ENCODE results near the gene GIMAP6. TPM values are rescaled to one million over a fixed set of nuclear protein-coding genes. Genes with fewer than 3 reads are reported as not detected.

The GIMAP6 gene
- total RNA-seq, 4 donors from 2014 or later: 14.4 to 68.8 (median 29.4) TPM

- peaks cover 0 to 10% (median 2%) of the 10 kb centered on the region in 4 donors for H3K9me3 ChIP-seq
- no peaks in the 10 kb centered on the region for H3K27me3 ChIP-seq
- no peaks in the 10 kb centered on the region for H3K4me1 ChIP-seq
- TF ChIP-seq POLR2A (IDR thresholded peaks at IDR 0.05) (no peak), EP300 (IDR thresholded peaks at IDR 0.05) (no peak)
- TF ChIP-seq, protein P1, sequence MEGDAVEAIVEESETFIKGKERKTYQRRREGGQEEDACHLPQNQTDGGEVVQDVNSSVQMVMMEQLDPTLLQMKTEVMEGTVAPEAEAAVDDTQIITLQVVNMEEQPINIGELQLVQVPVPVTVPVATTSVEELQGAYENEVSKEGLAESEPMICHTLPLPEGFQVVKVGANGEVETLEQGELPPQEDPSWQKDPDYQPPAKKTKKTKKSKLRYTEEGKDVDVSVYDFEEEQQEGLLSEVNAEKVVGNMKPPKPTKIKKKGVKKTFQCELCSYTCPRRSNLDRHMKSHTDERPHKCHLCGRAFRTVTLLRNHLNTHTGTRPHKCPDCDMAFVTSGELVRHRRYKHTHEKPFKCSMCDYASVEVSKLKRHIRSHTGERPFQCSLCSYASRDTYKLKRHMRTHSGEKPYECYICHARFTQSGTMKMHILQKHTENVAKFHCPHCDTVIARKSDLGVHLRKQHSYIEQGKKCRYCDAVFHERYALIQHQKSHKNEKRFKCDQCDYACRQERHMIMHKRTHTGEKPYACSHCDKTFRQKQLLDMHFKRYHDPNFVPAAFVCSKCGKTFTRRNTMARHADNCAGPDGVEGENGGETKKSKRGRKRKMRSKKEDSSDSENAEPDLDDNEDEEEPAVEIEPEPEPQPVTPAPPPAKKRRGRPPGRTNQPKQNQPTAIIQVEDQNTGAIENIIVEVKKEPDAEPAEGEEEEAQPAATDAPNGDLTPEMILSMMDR (IDR thresholded peaks at IDR 0.05): no peak
- no peak for DNase-seq (ENCODE audit: low spot score in 2 of 2)
- H3K36me3 ChIP-seq: no peaks in the 10 kb centered on the region
- 78 to 88% methylated on average over 5 of the region's 5 CpGs for WGBS, 2 donors
- no peak overlapping the region for H3K27ac ChIP-seq
- no peak overlapping the region for H3K4me3 ChIP-seq
Observed at GRCh38 chr7:150642926-150643325, 10.7 kb upstream of the GIMAP6 start.

GRCh38 chr7:150641854-150642253, 9.7 kb upstream of the GIMAP6 start:
- Histone ChIP-seq H3K27ac (no peak overlapping the region), H3K9me3 (peaks cover 0 to 10% (median 2%) of the 10 kb centered on the region in 4 donors), H3K36me3 (no peaks in the 10 kb centered on the region), H3K4me3 (no peak overlapping the region), H3K4me1 (no peaks in the 10 kb centered on the region), H3K27me3 (no peaks in the 10 kb centered on the region)
- no peak for DNase-seq (ENCODE audit: low spot score in 2 of 2)
- no peak for TF ChIP-seq EP300 (IDR thresholded peaks at IDR 0.05)
- TF ChIP-seq, protein P1 (IDR thresholded peaks at IDR 0.05): no peak

DNA sequence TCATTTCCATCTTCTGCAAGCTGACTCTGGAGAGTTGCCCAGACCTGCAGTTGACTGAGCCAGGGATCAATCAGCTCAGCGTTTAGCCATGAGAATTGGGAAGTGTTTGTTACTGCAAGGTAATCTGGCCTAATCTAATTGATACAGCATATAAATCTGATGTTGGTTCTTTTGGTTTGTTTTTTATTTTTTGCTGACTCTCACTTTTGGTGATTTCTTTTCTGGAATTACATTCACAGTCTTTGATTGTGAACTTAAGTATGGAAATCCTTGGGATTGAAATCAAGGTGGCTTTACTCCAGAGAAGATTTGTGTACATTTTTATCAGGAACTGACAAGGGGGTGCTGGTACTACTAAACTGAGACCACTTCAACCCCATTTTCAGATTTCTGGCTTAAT, 1.7 kb upstream of the GIMAP6 start:
- Histone ChIP-seq H3K36me3 (no peaks in the 10 kb centered on the region), H3K27me3 (no peaks in the 10 kb centered on the region), H3K4me1 (no peaks in the 10 kb centered on the region), H3K4me3 (no peak overlapping the region), H3K9me3 (peaks cover 0 to 7% (median under 1%) of the 10 kb centered on the region in 4 donors), H3K27ac (no peak overlapping the region)
- DNase-seq (ENCODE audit: low spot score in 2 of 2): no peak
- TF ChIP-seq, protein P1 (IDR thresholded peaks at IDR 0.05): no peak
- TF ChIP-seq POLR2A (IDR thresholded peaks at IDR 0.05) (no peak), EP300 (IDR thresholded peaks at IDR 0.05) (no peak)
- WGBS, 2 donors: 70 to 87% methylated on average over 1 of the region's 1 CpG

GRCh38 chr7:150631084-150631826, 930 bp downstream of the GIMAP6 start:
- peak overlapping the region in 3 of 4 donors; percentile 13 to 76 (median 45) for H3K27ac ChIP-seq
- TF ChIP-seq, protein P1 (IDR thresholded peaks at IDR 0.05): no peak
- peak in 1 of 2 donors; percentile 35 for TF ChIP-seq EP300 (IDR thresholded peaks at IDR 0.05)

GRCh38 chr7:150629347-150629746, 2.8 kb downstream of the GIMAP6 start:
- no peak for DNase-seq (ENCODE audit: low spot score in 2 of 2)
- H3K4me3 ChIP-seq: no peak overlapping the region

More at GRCh38 chr7:150631084-150631826, 930 bp downstream of the GIMAP6 start:
- DNase-seq (ENCODE audit: low spot score in 2 of 2): no peak
- WGBS, 2 donors: 71 to 74% methylated on average over 8 of the region's 8 CpGs
- H3K4me1 ChIP-seq: no peaks in the 10 kb centered on the region
- no peaks in the 10 kb centered on the region for H3K9me3 ChIP-seq
- peak overlapping the region in 3 of 4 donors; percentile 11 to 42 (median 41) for H3K4me3 ChIP-seq
- H3K36me3 ChIP-seq: peaks cover 0 to 7% (median 0%) of the 10 kb centered on the region in 3 donors
- H3K27me3 ChIP-seq: no peaks in the 10 kb centered on the region

More at GRCh38 chr7:150629347-150629746, 2.8 kb downstream of the GIMAP6 start:
- Histone ChIP-seq H3K36me3 (peaks cover 0 to 7% (median 0%) of the 10 kb centered on the region in 3 donors), H3K9me3 (no peaks in the 10 kb centered on the region), H3K4me1 (no peaks in the 10 kb centered on the region), H3K27me3 (no peaks in the 10 kb centered on the region), H3K27ac (peak overlapping the region in 1 of 4 donors; percentile 76)
- peak; percentile 30 to 65 for TF ChIP-seq EP300 (IDR thresholded peaks at IDR 0.05)
- TF ChIP-seq, protein P1 (IDR thresholded peaks at IDR 0.05): no peak
- WGBS, 2 donors: 77 to 79% methylated on average over 9 of the region's 9 CpGs

Measured in tibial nerve (tissue), 4 donors.